ENCODE data around the gene EFHD2.
"Not testable (repeated sequence)": the region's sequence is repeated elsewhere in the genome, so short reads cannot be mapped to it uniquely, and the experiment has no call there.

Gene EFHD2

GRCh38 chr1:15433471-15433870 lies 23.8 kb downstream of the EFHD2 start:
- DNase-seq: no peak

- not testable (repeated sequence) for DNase-seq
Observed at GRCh38 chr1:15434739-15435138, 25.1 kb downstream of the EFHD2 start.

GRCh38 chr1:15435239-15436077 lies 25.8 kb downstream of the EFHD2 start:
- no peak for DNase-seq

DNA sequence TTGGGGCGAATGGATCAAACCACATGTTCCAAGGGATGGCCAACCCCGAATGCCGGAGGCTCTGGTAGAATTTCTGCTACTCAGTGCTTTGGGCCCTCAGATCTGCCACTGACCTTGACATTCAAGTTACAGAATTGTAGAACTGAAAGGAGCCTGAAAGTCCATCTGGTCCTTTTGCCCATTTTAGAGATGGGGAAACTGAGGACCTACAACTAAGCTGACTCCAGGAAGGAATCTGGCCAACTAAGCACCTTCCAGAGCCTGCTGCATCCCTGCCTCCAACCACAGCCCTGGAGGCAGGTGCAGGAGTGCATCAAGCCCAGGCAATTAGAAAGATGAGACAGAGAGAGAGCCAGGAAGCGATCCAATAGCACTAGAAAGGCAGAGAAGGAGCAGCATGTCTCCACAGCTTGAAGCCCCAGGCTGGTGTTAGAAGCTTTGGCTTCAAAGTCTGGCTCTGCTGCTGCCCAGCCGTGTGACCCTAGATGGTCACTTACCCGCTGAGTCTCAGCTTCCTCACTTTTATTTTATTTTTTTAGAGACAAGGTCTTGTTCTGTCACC lies 27.3 kb downstream of the EFHD2 start:
- no peak for DNase-seq

DNA sequence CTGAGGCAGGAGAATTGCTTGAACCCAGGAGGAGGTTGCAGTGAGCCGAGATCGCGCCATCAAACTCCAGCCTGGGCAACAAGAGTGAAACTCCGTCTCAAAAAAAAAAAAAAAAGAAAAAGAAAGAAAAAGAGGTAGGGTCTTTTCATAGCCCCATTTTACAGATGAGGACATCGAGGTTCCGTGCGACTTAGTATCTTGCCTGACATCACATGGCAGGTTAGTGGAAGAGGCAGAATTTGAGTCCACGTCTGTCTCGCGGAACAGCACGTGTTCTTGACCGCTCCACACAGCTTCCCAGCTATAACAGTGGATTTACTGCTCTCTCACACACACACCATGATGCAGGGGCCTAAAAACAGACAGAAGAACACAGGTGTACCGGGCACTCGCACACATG lies 29.6 kb downstream of the EFHD2 start:
- DNase-seq: no peak

DNA sequence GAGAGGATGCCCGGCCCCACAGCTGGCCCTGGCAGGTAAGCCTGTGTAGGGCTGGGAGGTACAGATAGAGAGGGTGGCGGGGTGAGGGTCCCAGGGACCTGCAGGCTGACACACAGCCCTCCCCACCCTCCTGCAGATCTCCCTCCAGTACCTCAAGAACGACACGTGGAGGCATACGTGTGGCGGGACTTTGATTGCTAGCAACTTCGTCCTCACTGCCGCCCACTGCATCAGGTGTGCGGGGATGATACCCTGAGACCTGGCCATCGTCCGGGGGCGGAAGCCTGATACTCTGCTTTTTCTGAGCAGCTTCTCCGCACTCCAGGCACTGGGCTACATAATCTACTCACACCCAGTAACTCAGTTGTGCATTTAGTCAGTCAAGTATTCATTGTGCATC lies 30.7 kb downstream of the EFHD2 start:
- DNase-seq: no peak

GRCh38 chr1:15441247-15441646 lies 31.6 kb downstream of the EFHD2 start:
- DNase-seq: no peak

DNA sequence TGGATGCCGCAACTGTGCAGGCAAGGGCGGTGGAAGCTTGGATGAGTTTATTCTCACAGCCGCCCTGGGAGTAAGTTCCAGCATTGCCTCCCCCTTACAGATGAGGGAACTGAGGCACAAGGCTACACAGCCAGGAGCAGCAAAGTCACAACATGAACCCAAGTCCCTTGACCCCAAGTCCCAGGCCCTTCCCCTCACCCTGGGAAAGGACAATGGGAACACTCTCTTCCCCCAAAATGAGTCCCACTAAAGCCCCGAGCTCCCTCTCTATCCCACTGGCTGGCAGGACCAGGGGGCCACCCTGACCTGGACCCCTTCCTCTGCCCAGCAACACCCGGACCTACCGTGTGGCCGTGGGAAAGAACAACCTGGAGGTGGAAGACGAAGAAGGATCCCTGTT lies 32.4 kb downstream of the EFHD2 start:
- no peak for DNase-seq

DNA sequence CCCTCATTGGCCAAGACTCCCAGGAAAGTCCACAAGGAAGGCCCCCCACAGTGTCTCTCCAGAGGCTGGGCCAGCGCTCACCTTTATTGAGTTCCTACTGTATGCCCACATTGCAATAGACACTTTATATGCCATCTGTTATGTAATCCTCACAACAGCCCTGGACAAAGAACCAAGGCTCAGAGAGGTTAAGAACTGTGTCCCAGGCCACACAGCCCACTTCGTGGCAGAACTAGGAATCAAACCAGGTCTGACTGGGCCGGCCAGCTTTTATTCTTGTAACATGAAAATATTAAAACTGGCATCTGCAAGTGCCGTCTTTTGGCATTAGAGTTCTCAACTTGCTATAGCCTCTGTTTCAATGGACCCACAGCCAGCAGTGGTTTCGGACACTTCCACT lies 33.1 kb downstream of the EFHD2 start:
- DNase-seq: no peak

- DNase-seq: no peak
Observed at GRCh38 chr1:15443281-15443680, 33.6 kb downstream of the EFHD2 start.

DNA sequence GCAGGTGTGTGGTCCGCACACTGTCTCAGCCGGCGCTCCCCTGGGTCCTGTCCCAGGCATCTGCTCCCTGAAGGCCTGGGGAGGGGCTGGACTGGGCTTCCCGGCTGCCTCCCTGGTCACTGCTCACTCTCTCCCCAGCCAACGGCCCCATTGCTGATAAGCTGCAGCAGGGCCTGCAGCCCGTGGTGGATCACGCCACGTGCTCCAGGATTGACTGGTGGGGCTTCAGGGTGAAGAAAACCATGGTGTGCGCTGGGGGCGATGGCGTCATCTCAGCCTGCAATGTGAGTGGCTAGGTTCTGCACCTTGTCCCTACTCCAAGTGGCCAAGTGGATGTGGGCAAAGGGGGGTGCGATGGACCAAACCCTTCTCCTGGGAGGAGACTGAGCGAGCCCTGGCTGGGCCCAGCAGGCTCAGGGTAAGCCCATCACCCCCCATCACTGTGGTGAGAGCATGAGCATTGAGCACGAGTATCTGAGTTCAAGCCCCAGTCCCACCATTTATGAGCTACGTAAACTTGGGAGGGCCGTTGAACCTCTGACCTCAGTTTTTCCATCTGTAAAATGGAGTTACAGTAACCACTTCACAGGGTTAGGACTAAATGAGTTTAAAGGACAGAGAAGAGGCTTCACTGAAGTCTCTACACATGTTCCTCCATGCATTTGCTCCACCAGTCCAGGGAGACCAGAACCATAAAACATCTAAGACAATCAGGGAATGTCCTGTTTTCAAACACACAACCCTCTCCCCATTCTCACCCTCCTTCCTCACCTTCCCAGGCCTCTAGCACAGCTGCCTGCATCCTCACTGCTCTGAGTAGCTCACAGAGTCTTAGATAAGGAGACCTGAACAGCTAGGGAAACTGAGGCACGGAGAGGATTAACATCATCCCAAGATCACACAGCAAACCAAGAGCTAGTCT lies 35.0 kb downstream of the EFHD2 start:
- no peak for DNase-seq

DNA sequence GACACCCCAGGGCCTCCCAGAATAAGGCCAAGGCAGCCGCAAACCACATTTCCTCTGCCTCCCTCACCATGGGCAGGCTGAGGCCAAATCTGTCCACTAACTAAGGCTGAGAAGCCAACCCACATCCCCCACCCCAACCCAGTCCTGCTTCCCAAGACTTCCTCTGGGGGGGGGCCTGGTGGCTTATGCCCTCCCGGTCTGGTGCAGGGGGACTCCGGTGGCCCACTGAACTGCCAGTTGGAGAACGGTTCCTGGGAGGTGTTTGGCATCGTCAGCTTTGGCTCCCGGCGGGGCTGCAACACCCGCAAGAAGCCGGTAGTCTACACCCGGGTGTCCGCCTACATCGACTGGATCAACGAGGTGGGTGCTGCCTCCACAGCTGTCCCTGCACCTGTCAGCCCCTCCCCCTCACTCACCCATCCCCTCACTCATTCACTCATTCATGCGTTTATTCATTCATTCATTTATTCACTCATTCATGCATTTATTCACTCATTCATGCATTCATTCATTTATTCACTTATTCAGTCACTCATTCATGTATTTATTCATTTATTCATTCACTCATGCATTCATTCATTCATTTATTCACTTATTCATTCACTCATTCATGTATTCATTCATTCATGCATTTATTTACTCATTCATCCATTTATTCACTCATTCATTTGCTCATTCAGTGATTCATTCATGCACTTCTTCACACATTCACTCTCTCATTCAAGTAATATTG lies 35.9 kb downstream of the EFHD2 start:
- no peak for DNase-seq

DNA sequence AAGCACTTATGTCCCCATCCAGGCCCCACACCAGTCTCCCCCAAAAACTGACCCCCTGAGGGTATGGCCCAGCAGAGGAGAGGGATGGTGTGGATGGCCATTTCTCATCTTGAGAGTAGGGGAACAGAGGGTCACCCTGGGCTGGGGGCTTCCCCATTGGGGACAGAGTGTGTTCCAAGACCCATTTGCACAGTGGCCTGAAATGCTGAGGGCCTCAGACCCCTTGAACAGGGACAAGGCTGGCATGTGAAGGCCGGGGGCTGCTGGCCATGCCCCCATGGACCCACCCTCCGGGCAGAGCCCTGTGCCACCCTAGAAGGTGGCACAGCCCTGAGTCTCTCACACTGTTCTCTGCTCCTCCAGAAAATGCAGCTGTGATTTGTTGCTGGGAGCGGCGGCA lies 36.5 kb downstream of the EFHD2 start:
- no peak for DNase-seq

- no peak for DNase-seq
Observed at GRCh38 chr1:15448877-15449462, 39.3 kb downstream of the EFHD2 start.

DNA sequence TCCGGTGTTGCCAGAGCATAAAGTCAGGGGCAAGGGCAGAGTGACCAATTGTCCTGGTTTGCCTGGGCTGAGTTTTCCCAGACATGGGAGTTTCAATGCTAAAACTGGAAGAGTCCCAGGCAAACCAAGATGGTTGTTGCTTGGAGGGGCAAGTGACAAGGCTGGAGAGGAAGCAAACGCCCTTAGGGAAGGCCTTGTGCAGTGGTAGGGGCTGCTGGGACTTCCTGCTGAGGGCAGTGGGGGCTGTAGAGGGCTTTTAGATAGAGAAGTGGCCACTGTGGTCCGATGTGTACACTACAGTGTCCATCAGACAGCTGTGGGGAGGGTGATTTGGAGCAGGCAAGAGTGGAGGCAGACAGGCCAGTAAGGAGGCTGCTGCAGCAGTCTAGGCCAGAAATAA lies 39.9 kb downstream of the EFHD2 start:
- no peak for DNase-seq

DNA sequence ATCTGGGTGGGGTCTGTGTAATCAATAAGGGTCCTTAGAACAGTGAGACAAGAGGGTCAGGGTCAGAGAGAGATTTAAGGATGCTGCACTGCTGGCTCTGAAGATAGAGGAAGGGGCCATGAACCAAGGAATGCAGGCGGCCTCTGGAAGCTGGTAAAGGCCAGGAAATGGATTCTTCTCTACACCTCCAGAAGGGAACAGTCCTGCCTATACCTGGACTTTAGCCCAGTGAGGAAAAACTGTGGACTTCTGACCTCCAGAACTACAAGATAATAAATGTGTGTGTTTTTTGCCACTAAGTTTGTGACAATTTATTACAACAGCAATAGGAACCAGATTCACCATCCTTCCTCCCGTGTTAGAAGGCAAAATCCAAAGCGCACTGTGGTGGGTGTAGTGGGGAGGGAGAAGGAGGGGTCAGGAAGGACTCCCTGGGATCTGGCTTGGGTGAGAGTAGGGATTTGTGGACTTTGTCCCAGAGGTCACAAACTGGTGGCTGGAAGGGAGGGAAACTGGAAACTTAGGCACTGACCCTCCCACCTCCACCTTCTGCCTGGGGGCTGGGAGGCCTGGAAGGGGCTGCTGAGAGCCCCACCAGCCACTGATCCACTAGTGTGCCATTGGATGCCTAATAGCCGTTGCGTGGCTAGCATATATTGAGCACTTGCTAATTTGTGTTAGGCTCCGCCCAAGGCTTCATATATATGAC lies 41.5 kb downstream of the EFHD2 start:
- DNase-seq: no peak

DNA sequence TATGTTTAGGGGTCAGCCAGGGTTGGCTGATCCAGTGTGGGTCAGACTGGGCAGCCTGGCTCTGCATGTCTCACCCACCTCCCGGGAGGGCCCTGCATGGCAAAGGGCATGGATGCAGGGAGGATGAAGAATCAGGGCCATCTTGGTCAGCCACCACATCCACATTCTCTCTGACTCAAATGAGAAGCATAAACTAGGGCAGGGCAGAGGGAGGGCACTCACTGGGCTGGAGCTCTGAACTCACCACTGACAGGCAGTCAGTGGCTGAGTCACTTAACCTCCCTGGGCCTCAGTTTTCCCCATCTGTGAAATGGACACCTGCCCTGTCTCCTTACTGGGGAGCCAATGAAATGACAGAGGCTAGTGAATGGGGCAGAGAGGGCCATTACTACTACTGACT lies 42.5 kb downstream of the EFHD2 start:
- no peak for DNase-seq

DNA sequence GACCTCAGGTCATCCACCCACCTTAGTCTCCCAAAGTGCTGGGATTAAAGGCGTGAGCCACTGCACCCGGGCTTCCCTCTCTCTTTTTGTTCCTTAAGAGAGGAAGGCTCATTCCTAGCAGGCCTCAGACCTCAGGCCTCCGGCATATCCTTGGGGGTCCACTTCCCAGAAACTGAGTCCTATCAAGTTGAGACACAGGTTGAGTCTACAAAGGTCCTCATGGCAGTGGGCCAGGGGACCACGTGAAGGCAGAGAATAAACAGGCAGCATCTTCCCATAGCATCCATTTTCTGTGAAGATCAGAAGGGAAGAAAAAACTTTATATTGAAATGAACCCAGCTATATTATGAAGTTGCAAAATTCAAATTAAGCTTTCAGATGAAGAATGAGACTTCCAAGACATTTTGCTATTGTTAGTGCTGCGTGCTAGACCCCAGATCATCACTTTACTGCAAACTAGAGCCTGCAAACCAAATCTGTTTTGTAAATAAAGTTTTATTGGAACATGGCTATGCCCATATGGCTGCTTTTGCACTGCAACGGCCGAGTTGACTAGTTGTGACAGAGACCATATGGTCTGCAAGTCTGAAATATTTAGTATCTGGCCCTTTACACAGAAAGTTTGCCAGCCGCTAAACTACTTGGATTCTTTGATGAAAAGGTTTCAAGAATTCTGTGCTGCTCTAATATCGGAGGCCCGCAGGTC lies 43.3 kb downstream of the EFHD2 start:
- no peak for DNase-seq

- DNase-seq: no peak
Observed at GRCh38 chr1:15453734-15454133, 44.0 kb downstream of the EFHD2 start.

DNA sequence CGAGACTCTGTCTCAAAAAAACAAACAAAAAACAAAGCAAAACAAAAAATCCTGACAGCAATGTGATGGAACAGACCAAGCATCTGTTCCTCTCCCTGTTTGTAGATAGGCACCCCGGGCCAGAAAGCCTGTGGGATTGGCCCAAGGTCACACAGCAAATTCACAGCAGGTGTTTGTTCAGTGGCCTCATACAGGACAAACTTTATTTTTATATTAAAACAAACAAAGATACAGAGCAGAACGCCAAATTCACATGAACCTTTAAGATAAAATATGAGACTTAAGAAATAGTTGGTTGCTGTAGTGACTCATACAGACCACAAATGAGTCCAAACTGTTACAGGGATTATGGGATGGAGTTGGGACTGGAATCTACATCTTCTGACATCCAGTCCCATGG lies 44.6 kb downstream of the EFHD2 start:
- no peak for DNase-seq

- DNase-seq: no peak
Observed at GRCh38 chr1:15455522-15455921, 45.8 kb downstream of the EFHD2 start.

Data from stimulated activated CD4-positive, alpha-beta T cell treated with anti-CD3 and anti-CD28 coated beads, Interleukin-12 subunit alpha, Interleukin-12 subunit beta, amount 100 ng/mL, for 4 hours (primary cell).